ENCODE measurements around the gene LMLN.
"Not testable (repeated sequence)": the region's sequence is repeated elsewhere in the genome, so short reads cannot be mapped to it uniquely, and the experiment has no call there.

The LMLN gene

GRCh38 chr3:197959891-197960693, at the start of gene LMLN:
Gene LMLN, plus strand, starts transcription at chr3:197960217. Its CDS starts 29 bp downstream, at chr3:197960246.
- peak within 1 kb of the TSS; percentile 95 for H3K4me3 ChIP-seq (ENCODE audit: low read depth, low read length)
- no peak for TF ChIP-seq CTCF (conservative IDR thresholded peaks at IDR 0.05; ENCODE audit: low read depth, low read length)
- DNase-seq (ENCODE audit: low read depth): peak; percentile 98

- H3K4me3 ChIP-seq (ENCODE audit: low read depth, low read length): peak overlapping the region; percentile 15
- DNase-seq (ENCODE audit: low read depth): peak; percentile 16
- no peak for TF ChIP-seq CTCF (conservative IDR thresholded peaks at IDR 0.05; ENCODE audit: low read depth, low read length)
Observed at GRCh38 chr3:197912741-197913476, 47.1 kb upstream of the LMLN start.

- DNase-seq (ENCODE audit: low read depth): no peak
- TF ChIP-seq CTCF (conservative IDR thresholded peaks at IDR 0.05; ENCODE audit: low read depth, low read length): no peak
- no peak overlapping the region for H3K4me3 ChIP-seq (ENCODE audit: low read depth, low read length)
Observed at GRCh38 chr3:197913641-197914380, 46.2 kb upstream of the LMLN start.

- not testable (repeated sequence) for H3K4me3 ChIP-seq (ENCODE audit: low read depth, low read length); DNase-seq (ENCODE audit: low read depth)
Observed at GRCh38 chr3:197921429-197922275, 38.4 kb upstream of the LMLN start.

GRCh38 chr3:197926418-197926817, 33.6 kb upstream of the LMLN start:
- TF ChIP-seq CTCF (conservative IDR thresholded peaks at IDR 0.05; ENCODE audit: low read depth, low read length): no peak
- no peak for DNase-seq (ENCODE audit: low read depth)
- no peak overlapping the region for H3K4me3 ChIP-seq (ENCODE audit: low read depth, low read length)

- not testable (repeated sequence) for DNase-seq (ENCODE audit: low read depth); H3K4me3 ChIP-seq (ENCODE audit: low read depth, low read length)
Observed at GRCh38 chr3:197927578-197927977, 32.4 kb upstream of the LMLN start.

GRCh38 chr3:197936819-197937384, 23.1 kb upstream of the LMLN start:
- no peak for DNase-seq (ENCODE audit: low read depth)
- no peak overlapping the region for H3K4me3 ChIP-seq (ENCODE audit: low read depth, low read length)
- TF ChIP-seq CTCF (conservative IDR thresholded peaks at IDR 0.05; ENCODE audit: low read depth, low read length): no peak
